Omental fat pad (tissue), 4 donors: ENCODE measurements around the gene IKZF1. TPM values are rescaled to one million over a fixed set of nuclear protein-coding genes. Genes with fewer than 3 reads are reported as not detected.

Experiments
- ATAC-seq: fragments of 150-250 bp; one replicate; pipeline ENCODE4 v1.9.1; 2016; ENCODE audit warnings: mild to moderate bottlenecking, moderate library complexity; ENCODE audit not compliant: low FRiP score
- DNase-seq: peaks from one replicate; pipeline ENCODE4 v3.0.0-alpha.2; 2019; ENCODE audit warnings: low spot score
- total RNA-seq, 4 donors: library from RNA; depleted of rRNA; stranded (reverse); fragments of >200 nt; gene quantifications; one replicate each; pipeline ENCODE4 v1.1.0, GENCODE V29; 2016
- TF ChIP-seq, protein P1 (sequence below), 3 donors: fragments of 450-650 bp; IDR thresholded peaks; one replicate each; pipeline ENCODE4 v1.5.1; 2016 to 2017; ENCODE audit warnings: antibody characterized with exemption in 3 of 3, mild to moderate bottlenecking in 3 of 3, moderate library complexity in 2 of 3

The IKZF1 gene
- total RNA-seq, 4 donors from 2014 or later, result 14.6 to 34.5 (median 21.7) TPM

DNA sequence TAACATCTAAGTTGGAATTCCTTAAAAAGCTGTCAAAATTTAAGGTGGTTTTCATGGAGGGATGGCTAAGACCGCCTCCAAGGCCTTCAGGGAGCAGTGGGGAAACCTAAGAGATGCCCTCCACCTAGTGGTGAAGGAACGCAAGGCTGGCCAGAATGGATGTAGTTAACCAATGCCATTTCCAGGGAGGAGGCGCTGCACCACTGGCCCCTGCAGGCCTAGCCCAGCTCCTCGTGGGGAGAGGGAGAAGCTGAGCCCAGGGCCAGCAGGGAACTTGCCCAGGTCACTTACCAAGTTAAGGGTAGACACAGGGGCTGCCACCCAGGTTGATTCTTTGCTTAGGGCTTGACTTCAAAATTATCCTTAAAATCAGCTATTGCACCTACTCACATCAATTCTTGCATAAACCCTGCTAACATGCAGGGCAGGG, 113.6 kb downstream of the IKZF1 start:
- peak; percentile 73 for ATAC-seq
- DNase-seq, result no peak
- TF ChIP-seq, protein P1, sequence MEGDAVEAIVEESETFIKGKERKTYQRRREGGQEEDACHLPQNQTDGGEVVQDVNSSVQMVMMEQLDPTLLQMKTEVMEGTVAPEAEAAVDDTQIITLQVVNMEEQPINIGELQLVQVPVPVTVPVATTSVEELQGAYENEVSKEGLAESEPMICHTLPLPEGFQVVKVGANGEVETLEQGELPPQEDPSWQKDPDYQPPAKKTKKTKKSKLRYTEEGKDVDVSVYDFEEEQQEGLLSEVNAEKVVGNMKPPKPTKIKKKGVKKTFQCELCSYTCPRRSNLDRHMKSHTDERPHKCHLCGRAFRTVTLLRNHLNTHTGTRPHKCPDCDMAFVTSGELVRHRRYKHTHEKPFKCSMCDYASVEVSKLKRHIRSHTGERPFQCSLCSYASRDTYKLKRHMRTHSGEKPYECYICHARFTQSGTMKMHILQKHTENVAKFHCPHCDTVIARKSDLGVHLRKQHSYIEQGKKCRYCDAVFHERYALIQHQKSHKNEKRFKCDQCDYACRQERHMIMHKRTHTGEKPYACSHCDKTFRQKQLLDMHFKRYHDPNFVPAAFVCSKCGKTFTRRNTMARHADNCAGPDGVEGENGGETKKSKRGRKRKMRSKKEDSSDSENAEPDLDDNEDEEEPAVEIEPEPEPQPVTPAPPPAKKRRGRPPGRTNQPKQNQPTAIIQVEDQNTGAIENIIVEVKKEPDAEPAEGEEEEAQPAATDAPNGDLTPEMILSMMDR (IDR thresholded peaks at IDR 0.05), result peak in 1 of 3 donors; percentile 35

DNA sequence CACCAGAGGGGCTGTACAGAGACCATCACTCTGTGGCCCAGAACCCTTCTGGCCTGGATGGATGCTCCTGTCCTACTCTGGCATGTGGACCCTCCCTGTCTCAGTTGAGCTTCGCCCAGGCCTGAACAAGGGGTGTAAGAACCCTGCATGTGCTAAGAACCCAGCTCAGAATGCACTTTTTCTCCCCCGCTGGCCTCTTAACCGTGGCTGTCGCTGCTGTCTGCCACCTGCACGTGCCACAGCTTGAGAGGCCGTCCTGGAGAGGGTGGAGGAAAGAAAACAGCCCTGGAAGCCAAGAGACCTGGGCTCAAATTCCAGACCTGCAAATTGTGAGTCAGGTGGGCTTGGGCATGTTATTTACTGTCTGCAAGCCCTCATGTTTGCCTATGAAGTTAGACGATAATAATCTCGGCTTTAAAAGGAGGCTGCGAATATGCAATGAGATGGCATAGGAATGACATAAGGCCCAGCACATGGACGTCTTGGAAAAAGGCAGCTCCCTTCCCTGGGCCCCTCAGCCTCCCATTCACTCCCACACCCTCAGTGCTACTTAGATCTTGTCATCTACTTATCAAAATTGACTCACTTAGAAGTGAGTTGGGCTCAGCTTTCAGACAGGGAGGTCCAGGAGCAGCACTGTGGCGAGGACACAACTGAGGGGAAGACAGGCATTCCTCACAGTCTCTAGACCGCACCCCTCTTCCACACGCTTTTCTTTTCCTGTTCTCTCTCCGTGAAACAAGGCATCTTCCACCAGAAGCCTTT, 114.2 kb downstream of the IKZF1 start:
- ATAC-seq, result no peak
- DNase-seq, result no peak
- TF ChIP-seq, protein P1 (IDR thresholded peaks at IDR 0.05), result no peak

DNA sequence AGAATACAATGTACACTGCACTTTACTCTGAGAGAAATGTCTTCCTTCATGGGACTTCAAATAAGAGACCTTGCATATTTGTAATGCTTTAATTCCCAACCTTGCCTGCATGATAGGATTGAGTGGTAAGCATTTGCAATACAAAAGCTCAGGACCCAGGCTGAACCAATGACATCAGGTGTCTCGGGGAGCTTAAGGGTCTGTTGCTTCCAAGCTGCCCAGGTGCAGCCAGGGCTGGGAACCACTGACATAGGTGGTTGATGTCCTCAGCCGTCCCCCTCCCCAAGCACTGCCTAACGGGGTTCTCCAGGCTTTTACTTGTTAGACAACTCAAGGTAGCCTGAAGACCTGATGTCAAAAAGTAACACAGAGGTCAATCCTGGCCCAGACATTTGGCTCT, 116.5 kb downstream of the IKZF1 start:
- DNase-seq (no peak), ATAC-seq (no peak)
- TF ChIP-seq, protein P1 (IDR thresholded peaks at IDR 0.05), result no peak

DNA sequence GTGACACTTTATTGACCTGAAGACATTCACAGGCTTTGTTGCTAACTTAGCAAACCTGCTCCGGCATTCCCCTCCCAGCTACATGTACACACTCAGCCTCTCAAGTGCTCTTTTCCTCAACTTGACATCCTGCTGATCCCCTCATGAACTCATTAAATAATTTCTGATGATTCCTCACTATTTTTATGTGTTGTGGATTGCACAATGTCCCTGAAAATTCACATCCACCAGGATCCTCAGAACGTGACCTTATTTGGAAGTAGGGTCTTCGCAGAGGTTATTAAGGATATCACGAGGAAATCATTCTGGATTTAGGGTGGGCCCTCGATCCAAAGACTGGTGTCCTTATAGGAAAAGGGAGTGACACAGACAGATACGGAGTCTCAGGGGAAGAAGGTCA, 118.3 kb downstream of the IKZF1 start:
- ATAC-seq (no peak), DNase-seq (no peak)
- TF ChIP-seq, protein P1 (IDR thresholded peaks at IDR 0.05), result no peak

DNA sequence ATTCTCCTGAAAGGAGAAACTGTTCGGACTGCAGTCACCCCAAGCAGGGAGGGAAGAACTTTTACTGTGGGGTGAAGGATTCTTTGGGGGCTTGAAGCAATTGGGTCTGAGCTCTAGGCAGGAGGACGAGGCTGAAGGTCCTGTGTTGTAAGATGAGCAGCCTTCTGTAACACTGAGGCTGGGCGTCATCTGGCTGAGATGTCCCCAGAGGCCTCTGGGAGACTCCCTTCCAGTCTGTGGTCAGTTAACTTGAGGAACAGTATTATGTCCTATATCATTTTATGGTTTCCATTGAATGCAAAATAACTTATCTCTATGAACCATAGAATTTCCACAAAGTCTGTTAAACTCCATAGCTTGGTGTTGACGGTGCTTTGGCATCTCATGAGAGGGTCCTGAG, 119.3 kb downstream of the IKZF1 start:
- no peak for ATAC-seq
- no peak for DNase-seq
- TF ChIP-seq, protein P1 (IDR thresholded peaks at IDR 0.05), result no peak

DNA sequence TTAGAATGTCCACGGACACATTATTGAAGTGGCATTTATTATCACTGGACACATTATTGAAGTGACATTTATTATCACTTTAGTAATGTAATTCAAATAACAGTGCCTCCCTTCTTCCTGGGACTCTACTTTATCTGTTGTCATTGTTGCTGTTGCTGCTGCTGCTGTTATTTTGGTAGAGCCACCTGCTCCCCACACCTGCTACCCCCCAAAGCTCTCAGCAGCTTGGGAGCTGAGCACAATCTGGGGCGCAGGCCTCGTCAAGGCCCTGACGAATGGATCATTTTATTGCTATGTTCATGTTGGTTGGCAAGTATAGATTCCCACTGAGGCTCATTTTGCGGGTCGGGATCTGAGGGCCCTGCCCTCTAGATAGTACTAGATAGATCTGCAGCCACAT, 120.8 kb downstream of the IKZF1 start:
- DNase-seq, result no peak
- TF ChIP-seq, protein P1 (IDR thresholded peaks at IDR 0.05), result no peak
- ATAC-seq, result no peak
